ENCODE results near the gene CLDN6.

CLDN6 gene

GRCh38 chr16:3027489-3027795, 9.5 kb upstream of the CLDN6 start:
- no peak for FAIRE-seq

GRCh38 chr16:3026609-3027488, 8.9 kb upstream of the CLDN6 start:
- FAIRE-seq = no peak

GRCh38 chr16:3026003-3026378, 8.0 kb upstream of the CLDN6 start:
- FAIRE-seq = no peak

- no peak for FAIRE-seq
These were observed 7.3 kb upstream of the CLDN6 start for GRCh38 chr16:3025032-3026002.

GRCh38 chr16:3023669-3024478, 5.9 kb upstream of the CLDN6 start, which contains the start of the genes HCFC1R1 and THOC6:
Gene HCFC1R1, minus strand, starts transcription at chr16:3023942. Its CDS starts 1 bp downstream, at chr16:3023941.
Gene THOC6, plus strand, starts transcription at chr16:3024035. Its CDS starts 292 bp downstream, at chr16:3024327.
- no peak for FAIRE-seq

- FAIRE-seq = no peak
These were observed 5.4 kb upstream of the CLDN6 start for GRCh38 chr16:3023415-3023668.

- no peak for FAIRE-seq
These were observed 4.9 kb upstream of the CLDN6 start for GRCh38 chr16:3022684-3023414.

- peak; percentile 79 for FAIRE-seq
These were observed 4.3 kb upstream of the CLDN6 start for GRCh38 chr16:3022208-3022683.

GRCh38 chr16:3021449-3022207, 3.6 kb upstream of the CLDN6 start:
- no peak for FAIRE-seq

GRCh38 chr16:3020604-3021448, 2.8 kb upstream of the CLDN6 start:
- no peak for FAIRE-seq

- no peak for FAIRE-seq
These were observed 2.2 kb upstream of the CLDN6 start, which contains the start of gene TNFRSF12A for GRCh38 chr16:3020247-3020603. Gene TNFRSF12A, plus strand, starts transcription at chr16:3020368. Its CDS starts 30 bp downstream, at chr16:3020398.

- no peak for FAIRE-seq
These were observed 1.7 kb upstream of the CLDN6 start for GRCh38 chr16:3019594-3020246.

GRCh38 chr16:3017344-3017743, 639 bp downstream of the CLDN6 start:
- no peak for FAIRE-seq

- FAIRE-seq = no peak
These were observed 2.0 kb downstream of the CLDN6 start for GRCh38 chr16:3015865-3016521.

GRCh38 chr16:3014971-3015370, 3.0 kb downstream of the CLDN6 start:
- no peak for FAIRE-seq

GRCh38 chr16:3013998-3014690, 3.8 kb downstream of the CLDN6 start:
- FAIRE-seq = no peak

GRCh38 chr16:3013491-3013951, 4.5 kb downstream of the CLDN6 start:
- FAIRE-seq = no peak

GRCh38 chr16:3012828-3013420, 5.1 kb downstream of the CLDN6 start, which contains the start of gene CLDN9:
Gene CLDN9, plus strand, starts transcription at chr16:3012923. Its CDS starts 440 bp downstream, at chr16:3013363.
- FAIRE-seq = no peak

All from endometrium (tissue), 2 donors.